ENCODE measurements around the gene INPP5B. TPM values are rescaled to one million over a fixed set of nuclear protein-coding genes. Genes with fewer than 3 reads are reported as not detected.

INPP5B gene
- total RNA-seq, 1 donor from 2014 or later = 19.3 TPM

GRCh38 chr1:37850352-37850955, 96.4 kb downstream of the INPP5B start:
- no peaks in the 10 kb centered on the region for H3K27me3 Mint-ChIP-seq
- H3K4me3 Mint-ChIP-seq = no peak overlapping the region
- no peak overlapping the region for H3K27ac Mint-ChIP-seq
- H3K4me1 Mint-ChIP-seq (ENCODE audit: unreplicated experiment) = peaks cover 9% of the 10 kb centered on the region
- no peaks in the 10 kb centered on the region for H3K9me3 Mint-ChIP-seq
- peaks cover 9% of the 10 kb centered on the region for H3K36me3 Mint-ChIP-seq
- TF ChIP-seq CTCF (conservative IDR thresholded peaks at IDR 0.05) = no peak
- no peak for DNase-seq (ENCODE audit: extremely low spot score, unreplicated experiment)

- H3K4me3 Mint-ChIP-seq = no peak overlapping the region
- peaks cover 12% of the 10 kb centered on the region for H3K36me3 Mint-ChIP-seq
- H3K27ac Mint-ChIP-seq = no peak overlapping the region
- H3K4me1 Mint-ChIP-seq (ENCODE audit: unreplicated experiment) = peaks cover 4% of the 10 kb centered on the region
- no peaks in the 10 kb centered on the region for H3K27me3 Mint-ChIP-seq
- TF ChIP-seq CTCF (conservative IDR thresholded peaks at IDR 0.05) = no peak
- DNase-seq (ENCODE audit: extremely low spot score, unreplicated experiment) = no peak
- no peaks in the 10 kb centered on the region for H3K9me3 Mint-ChIP-seq
These were observed 97.4 kb downstream of the INPP5B start for GRCh38 chr1:37849480-37849879.

- no peak for TF ChIP-seq CTCF (conservative IDR thresholded peaks at IDR 0.05)
- Mint-ChIP-seq H3K27me3 (no peaks in the 10 kb centered on the region), H3K9me3 (no peaks in the 10 kb centered on the region), H3K27ac (peak overlapping the region; percentile 42), H3K4me3 (no peak overlapping the region), H3K4me1 (ENCODE audit: unreplicated experiment) (no peaks in the 10 kb centered on the region), H3K36me3 (peaks cover 7% of the 10 kb centered on the region)
- DNase-seq (ENCODE audit: extremely low spot score, unreplicated experiment) = no peak
These were observed 100.1 kb downstream of the INPP5B start for GRCh38 chr1:37846647-37847339.

GRCh38 chr1:37845786-37846185, 101.1 kb downstream of the INPP5B start:
- Mint-ChIP-seq H3K27ac (peak overlapping the region; percentile 34), H3K4me3 (no peak overlapping the region), H3K36me3 (peaks cover 7% of the 10 kb centered on the region), H3K4me1 (ENCODE audit: unreplicated experiment) (no peaks in the 10 kb centered on the region), H3K27me3 (no peaks in the 10 kb centered on the region), H3K9me3 (no peaks in the 10 kb centered on the region)
- DNase-seq (ENCODE audit: extremely low spot score, unreplicated experiment) = no peak
- no peak for TF ChIP-seq CTCF (conservative IDR thresholded peaks at IDR 0.05)

GRCh38 chr1:37845049-37845646, 101.7 kb downstream of the INPP5B start:
- Mint-ChIP-seq H3K4me1 (ENCODE audit: unreplicated experiment) (no peaks in the 10 kb centered on the region), H3K36me3 (peaks cover 7% of the 10 kb centered on the region), H3K27ac (peak overlapping the region; percentile 34), H3K9me3 (no peaks in the 10 kb centered on the region), H3K27me3 (no peaks in the 10 kb centered on the region), H3K4me3 (no peak overlapping the region)
- TF ChIP-seq CTCF (conservative IDR thresholded peaks at IDR 0.05) = no peak
- DNase-seq (ENCODE audit: extremely low spot score, unreplicated experiment) = no peak
